Transverse colon (tissue), 4 donors: ENCODE measurements around the gene TBCB.

Experiments used
- POLR2A ChIP-seq: fragments of 450-650 bp; IDR thresholded peaks from one replicate; pipeline ENCODE4 v1.6.1; 2016; ENCODE audit warnings: antibody characterized with exemption, mild to moderate bottlenecking, moderate library complexity
- POLR2AphosphoS5 ChIP-seq, 3 donors: sonication (generic); formaldehyde crosslinking; IDR thresholded peaks; one replicate each; pipeline ENCODE4 v1.6.1; 2016; ENCODE audit warnings: antibody characterized with exemption in 3 of 3
- TF ChIP-seq, protein P1 (sequence below), 5 experiments: fragments of 200-600 bp in 3 of 5; fragments of 450-650 bp in 2 of 5; sonication (generic) in 3 of 5; IDR thresholded peaks; 1 replicate in 2 of 5; 2 replicates in 3 of 5; pipeline ENCODE4 v1.5.1; 2016 to 2017; ENCODE audit warnings: antibody characterized with exemption in 5 of 5, inconsistent platforms in 3 of 5, mild to moderate bottlenecking in 2 of 5, moderate library complexity in 1 of 5

DNA sequence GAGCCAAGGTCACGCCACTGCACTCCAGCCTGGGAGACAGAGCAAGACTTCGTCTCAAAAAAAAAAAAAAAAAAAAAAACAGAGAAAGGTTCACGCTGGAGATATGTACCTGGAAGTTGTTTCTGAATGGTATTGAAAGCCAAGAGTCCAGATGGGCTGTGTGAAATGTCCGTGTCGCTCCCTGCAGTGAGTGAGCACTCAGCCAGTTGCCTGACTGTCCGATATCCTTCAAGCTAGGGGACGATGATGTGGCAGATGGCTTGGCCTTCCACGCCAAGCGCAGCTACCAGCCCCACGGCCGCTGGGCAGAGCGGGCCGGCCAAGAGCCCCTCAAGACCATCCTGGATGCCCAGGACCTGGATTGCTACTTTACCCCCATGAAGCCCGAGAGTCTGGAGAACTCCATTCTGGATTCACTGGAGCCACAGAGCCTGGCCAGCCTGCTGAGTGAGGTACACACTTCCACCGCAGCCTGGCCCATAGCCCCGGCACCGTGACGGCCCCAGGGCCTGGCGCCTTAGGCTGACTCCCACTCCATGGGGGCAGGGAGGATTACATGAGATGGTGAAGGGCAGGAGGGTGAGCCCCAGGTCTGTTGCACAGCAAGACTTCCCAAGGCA lies 16.0 kb upstream of the TBCB start:
- TF ChIP-seq, protein P1, sequence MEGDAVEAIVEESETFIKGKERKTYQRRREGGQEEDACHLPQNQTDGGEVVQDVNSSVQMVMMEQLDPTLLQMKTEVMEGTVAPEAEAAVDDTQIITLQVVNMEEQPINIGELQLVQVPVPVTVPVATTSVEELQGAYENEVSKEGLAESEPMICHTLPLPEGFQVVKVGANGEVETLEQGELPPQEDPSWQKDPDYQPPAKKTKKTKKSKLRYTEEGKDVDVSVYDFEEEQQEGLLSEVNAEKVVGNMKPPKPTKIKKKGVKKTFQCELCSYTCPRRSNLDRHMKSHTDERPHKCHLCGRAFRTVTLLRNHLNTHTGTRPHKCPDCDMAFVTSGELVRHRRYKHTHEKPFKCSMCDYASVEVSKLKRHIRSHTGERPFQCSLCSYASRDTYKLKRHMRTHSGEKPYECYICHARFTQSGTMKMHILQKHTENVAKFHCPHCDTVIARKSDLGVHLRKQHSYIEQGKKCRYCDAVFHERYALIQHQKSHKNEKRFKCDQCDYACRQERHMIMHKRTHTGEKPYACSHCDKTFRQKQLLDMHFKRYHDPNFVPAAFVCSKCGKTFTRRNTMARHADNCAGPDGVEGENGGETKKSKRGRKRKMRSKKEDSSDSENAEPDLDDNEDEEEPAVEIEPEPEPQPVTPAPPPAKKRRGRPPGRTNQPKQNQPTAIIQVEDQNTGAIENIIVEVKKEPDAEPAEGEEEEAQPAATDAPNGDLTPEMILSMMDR (IDR thresholded peaks at IDR 0.05) = no peak
- no peak for TF ChIP-seq POLR2A
- TF ChIP-seq POLR2AphosphoS5 (IDR thresholded peaks at IDR 0.05) = no peak
